PFSK-1 (cell line): ENCODE measurements around the gene RYR3.

ENCODE experiments used
- FOXP2 ChIP-seq: optimal IDR thresholded peaks from 2 replicates; pipeline ENCODE3; 2011; ENCODE audit warnings: borderline replicate concordance, control low read depth, inconsistent platforms; ENCODE audit not compliant: insufficient read depth; ENCODE audit errors: extremely low read length, extremely low read depth
- POLR2AphosphoS5 ChIP-seq: IDR thresholded peaks from 2 replicates; pipeline ENCODE4 v1.6.1; 2012; ENCODE audit warnings: low read depth, mild to moderate bottlenecking, control low read depth, low read length, moderate library complexity
- SIN3A ChIP-seq: IDR thresholded peaks from 2 replicates; pipeline ENCODE4 v1.6.1; 2012; ENCODE audit warnings: mild to moderate bottlenecking, low read length, moderate library complexity, borderline replicate concordance; ENCODE audit not compliant: insufficient read depth
- TAF1 ChIP-seq: IDR thresholded peaks from 2 replicates; pipeline ENCODE4 v1.6.1; 2012; ENCODE audit warnings: low read length, control low read depth, borderline replicate concordance; ENCODE audit not compliant: insufficient read depth
- TF ChIP-seq, protein P1 (sequence below), 2 experiments: IDR thresholded peaks; 2 replicates each; pipeline versions ENCODE4 v1.6.1 to v1.8.0; 2011 to 2012; ENCODE audit warnings: low read depth in 2 of 2, low read length in 2 of 2, control low read depth in 1 of 2, inconsistent platforms in 1 of 2, mild to moderate bottlenecking in 1 of 2, moderate library complexity in 1 of 2; ENCODE audit not compliant: insufficient read depth in 1 of 2

RYR3 gene

DNA sequence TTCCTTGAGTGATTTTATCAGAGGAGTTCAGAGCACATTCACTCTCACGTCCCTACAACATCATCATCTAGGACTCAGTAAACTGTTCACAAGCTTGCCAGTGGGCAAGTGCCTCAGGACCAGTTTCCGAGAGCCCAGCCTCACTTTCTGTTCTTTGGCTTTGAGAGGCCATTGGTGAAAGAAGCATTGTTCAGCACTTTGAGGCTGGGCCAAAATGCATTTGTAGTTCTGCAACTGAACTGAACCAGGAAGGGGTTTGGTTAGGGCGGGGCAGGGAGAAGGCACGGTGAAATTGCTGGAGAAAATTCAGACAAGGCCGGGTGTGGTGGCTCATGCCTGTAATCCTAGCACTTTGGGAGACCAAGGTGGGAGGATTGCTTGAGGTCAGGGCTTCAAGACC lies 435.4 kb downstream of the RYR3 start:
- no peak for TF ChIP-seq SIN3A
- no peak for TF ChIP-seq TAF1
- TF ChIP-seq FOXP2: no peak
- TF ChIP-seq, protein P1, sequence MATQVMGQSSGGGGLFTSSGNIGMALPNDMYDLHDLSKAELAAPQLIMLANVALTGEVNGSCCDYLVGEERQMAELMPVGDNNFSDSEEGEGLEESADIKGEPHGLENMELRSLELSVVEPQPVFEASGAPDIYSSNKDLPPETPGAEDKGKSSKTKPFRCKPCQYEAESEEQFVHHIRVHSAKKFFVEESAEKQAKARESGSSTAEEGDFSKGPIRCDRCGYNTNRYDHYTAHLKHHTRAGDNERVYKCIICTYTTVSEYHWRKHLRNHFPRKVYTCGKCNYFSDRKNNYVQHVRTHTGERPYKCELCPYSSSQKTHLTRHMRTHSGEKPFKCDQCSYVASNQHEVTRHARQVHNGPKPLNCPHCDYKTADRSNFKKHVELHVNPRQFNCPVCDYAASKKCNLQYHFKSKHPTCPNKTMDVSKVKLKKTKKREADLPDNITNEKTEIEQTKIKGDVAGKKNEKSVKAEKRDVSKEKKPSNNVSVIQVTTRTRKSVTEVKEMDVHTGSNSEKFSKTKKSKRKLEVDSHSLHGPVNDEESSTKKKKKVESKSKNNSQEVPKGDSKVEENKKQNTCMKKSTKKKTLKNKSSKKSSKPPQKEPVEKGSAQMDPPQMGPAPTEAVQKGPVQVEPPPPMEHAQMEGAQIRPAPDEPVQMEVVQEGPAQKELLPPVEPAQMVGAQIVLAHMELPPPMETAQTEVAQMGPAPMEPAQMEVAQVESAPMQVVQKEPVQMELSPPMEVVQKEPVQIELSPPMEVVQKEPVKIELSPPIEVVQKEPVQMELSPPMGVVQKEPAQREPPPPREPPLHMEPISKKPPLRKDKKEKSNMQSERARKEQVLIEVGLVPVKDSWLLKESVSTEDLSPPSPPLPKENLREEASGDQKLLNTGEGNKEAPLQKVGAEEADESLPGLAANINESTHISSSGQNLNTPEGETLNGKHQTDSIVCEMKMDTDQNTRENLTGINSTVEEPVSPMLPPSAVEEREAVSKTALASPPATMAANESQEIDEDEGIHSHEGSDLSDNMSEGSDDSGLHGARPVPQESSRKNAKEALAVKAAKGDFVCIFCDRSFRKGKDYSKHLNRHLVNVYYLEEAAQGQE (IDR thresholded peaks at IDR 0.05; ENCODE audit: insufficient read depth in 1 of 2, low read depth in 2 of 2, low read length in 2 of 2): no peak
- no peak for TF ChIP-seq POLR2AphosphoS5

DNA sequence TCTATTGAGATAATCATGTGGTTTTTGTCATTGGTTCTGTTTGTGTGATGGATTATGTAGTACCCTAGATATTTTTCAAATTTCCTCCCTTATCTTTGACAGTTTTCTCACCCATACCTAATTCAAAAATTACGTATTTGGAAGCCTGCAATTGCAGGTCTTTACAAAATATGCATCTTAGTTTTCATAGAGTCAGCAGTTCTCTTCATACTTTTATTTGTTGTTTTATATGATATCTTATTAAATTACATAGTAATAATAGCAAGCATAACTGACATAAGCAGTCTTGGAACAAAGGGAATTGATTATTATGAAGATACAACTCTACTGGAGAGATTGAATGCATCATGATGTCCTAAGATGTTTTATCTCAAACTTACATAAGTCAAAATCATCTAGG lies 442.2 kb downstream of the RYR3 start:
- TF ChIP-seq TAF1 (no peak), POLR2AphosphoS5 (no peak), FOXP2 (no peak)

DNA sequence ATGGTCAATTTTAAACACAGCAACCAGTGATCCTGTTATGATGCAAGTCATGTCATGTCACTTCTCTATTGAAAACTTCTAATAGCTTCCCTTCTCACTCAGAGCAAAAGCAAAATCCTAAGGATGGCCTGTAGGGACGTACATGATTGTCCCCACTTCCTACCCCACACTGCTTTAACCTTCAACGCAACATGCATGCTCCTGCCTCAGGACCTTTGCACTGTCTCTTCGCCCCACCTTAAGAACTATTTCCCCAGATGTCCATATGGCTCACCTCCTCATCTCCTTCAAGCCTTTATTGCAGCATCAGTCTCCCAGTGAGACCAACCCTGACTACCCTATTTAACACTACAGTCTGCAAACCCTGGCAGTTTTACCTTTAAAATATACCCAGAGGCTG lies 443.5 kb downstream of the RYR3 start:
- TF ChIP-seq, protein P1 (IDR thresholded peaks at IDR 0.05; ENCODE audit: insufficient read depth in 1 of 2, low read depth in 2 of 2, low read length in 2 of 2): no peak
- TF ChIP-seq FOXP2 (no peak), SIN3A (no peak), TAF1 (no peak), POLR2AphosphoS5 (no peak)

DNA sequence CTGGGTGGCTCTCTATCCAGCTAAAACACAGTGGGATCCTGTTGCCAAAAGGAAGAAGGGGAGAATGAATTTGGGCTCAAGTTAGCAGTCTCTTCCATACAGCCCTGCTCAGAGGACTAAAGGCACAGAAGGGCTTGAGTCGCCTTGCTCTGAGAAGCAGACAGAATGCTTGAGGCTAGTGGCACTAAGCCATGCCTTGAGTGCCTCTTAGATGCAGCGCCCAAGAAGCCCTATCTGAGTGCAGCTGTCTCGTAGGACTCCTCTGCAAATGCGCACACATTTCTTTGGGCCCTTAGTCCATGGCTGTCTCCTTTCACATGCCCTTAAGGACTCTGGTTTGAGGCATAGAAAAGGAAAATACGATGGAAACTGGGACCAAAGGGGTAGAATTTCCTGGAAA lies 446.2 kb downstream of the RYR3 start:
- TF ChIP-seq SIN3A (no peak), POLR2AphosphoS5 (no peak), TAF1 (no peak), FOXP2 (no peak)
- TF ChIP-seq, protein P1 (IDR thresholded peaks at IDR 0.05; ENCODE audit: insufficient read depth in 1 of 2, low read depth in 2 of 2, low read length in 2 of 2): no peak

DNA sequence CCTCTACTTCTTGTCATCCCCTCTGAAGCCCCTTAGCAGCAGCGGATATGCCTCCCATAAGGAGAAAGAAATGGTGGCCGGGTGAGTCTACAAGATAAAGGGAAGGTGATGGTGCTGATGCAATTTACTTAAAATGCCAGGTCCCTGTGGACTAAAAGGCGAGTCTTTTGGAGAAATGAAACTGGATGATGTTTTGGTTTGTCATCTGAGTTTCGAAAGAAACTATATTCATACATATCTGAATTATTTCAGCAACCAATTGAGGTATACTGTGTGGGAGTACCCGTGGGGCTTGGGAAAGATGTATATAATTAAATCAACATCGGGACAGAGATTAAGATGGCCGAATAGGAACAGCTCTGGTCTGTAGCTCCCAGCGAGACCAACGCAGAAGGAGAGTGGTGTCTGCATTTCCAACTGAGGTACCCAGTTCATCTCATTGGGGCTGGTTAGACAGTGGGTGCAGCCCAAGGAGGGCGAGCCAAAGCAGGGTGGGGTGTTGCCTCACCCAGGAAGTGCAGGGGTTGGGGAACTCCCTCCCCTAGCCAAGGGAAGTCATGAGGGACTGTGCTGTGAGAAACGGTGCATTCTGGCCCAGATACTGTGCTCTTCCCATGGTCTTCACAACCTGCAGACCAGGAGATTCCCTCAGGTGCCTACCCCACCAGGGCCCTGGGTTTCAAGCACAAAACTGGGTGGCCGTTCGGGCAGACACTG lies 446.9 kb downstream of the RYR3 start:
- no peak for TF ChIP-seq SIN3A
- TF ChIP-seq TAF1: no peak
- TF ChIP-seq, protein P1 (IDR thresholded peaks at IDR 0.05; ENCODE audit: insufficient read depth in 1 of 2, low read depth in 2 of 2, low read length in 2 of 2): no peak
- TF ChIP-seq POLR2AphosphoS5: no peak
- no peak for TF ChIP-seq FOXP2
